K562 (cell line): ENCODE measurements around the gene ELP5.

ENCODE experiments used
- CEBPB ChIP-seq: fragments of 450-650 bp; IDR thresholded peaks from 2 replicates; pipeline ENCODE4 v1.6.1; 2016; ENCODE audit warnings: missing genetic modification characterization, missing compliant biosample characterization
- CTCF ChIP-seq, 3 experiments: IDR thresholded peaks in 2 of 3; conservative IDR thresholded peaks in 1 of 3; 2 replicates each; pipeline ENCODE4 v1.5.1; 2011 to 2012; ENCODE audit warnings: low read length in 3 of 3, mild to moderate bottlenecking in 3 of 3, control low read depth in 2 of 3, improper control_type of control experiment in 1 of 3, inconsistent platforms in 1 of 3, low read depth in 1 of 3, mixed read lengths in 1 of 3, moderate library complexity in 1 of 3; ENCODE audit not compliant: insufficient read depth in 2 of 3
- E2F6 ChIP-seq, 2 experiments: IDR thresholded peaks; 2 replicates each; pipeline ENCODE4 v1.6.1; 2011; ENCODE audit warnings: borderline replicate concordance in 1 of 2, control low read depth in 1 of 2, low read depth in 1 of 2, low read length in 1 of 2, mild to moderate bottlenecking in 1 of 2, mixed read lengths in 1 of 2, moderate library complexity in 1 of 2; ENCODE audit not compliant: insufficient read depth in 1 of 2, insufficient read length in 1 of 2, poor library complexity in 1 of 2, severe bottlenecking in 1 of 2; ENCODE audit errors: extremely low read depth in 1 of 2

DNA sequence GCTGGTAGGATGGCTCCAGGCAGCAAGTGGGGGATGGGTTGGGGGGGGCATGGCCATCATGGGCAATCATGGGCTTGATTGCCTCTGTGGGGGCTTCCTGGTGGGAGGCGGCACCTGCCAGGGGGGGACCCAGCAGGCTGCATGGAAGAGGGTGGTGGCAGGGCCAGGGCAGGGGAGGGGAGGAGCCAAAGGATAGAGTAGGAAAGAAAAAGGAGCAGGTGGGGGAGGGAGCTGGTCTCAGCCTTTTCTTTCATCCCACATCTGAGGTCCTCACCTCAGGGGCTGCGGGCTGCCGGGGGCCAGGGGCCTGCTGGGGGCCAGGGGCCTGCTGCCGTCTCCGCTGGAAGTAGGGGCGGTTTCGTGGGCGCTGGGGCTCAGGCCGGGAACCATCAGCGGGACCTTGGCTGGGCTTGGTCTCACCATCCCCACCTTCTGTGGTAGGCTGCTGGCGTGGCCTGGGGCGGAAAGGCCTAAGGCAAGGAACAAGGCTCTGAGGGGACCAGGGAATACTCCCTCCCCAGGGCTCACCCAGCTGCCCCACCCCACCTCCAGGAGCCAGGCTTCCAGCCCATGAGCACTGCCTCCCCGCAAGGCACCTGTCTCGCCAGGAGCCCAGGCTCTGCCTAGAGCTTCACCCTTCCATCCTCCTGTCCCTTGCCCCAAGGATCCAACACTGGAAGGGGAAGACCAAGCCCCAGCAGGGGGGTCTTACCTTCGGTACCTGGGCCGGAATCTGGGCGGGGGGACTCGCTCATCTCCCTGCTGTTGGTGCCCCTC lies 37.4 kb downstream of the ELP5 start:
- TF ChIP-seq CTCF (IDR thresholded peaks at IDR 0.05 in 2 of 3, conservative IDR thresholded peaks at IDR 0.05 in 1 of 3; ENCODE audit: insufficient read depth in 2 of 3, low read depth in 1 of 3, low read length in 3 of 3) (no peak), CEBPB (tag) (no peak), E2F6 (IDR thresholded peaks at IDR 0.05; ENCODE audit: borderline replicate concordance in 1 of 2, extremely low read depth in 1 of 2, insufficient read depth in 1 of 2, insufficient read length in 1 of 2, low read depth in 1 of 2, low read length in 1 of 2, poor library complexity in 1 of 2, severe bottlenecking in 1 of 2) (no peak)
